ENCODE data around the gene ALK.

Gene ALK

GRCh38 chr2:29375843-29376242, 545.5 kb downstream of the ALK start:
- Histone ChIP-seq H3K4me1 (ENCODE audit: control insufficient read depth, insufficient read depth, low read length) (peaks cover 4% of the 10 kb centered on the region), H3K9me3 (ENCODE audit: control insufficient read depth, insufficient read depth, low read length) (no peaks in the 10 kb centered on the region), H3K9ac (ENCODE audit: low read depth, low read length) (no peak overlapping the region), H3K36me3 (ENCODE audit: control insufficient read depth, insufficient read depth, low read length) (no peaks in the 10 kb centered on the region), H3K4me3 (ENCODE audit: low read depth, low read length) (no peak overlapping the region), H3K27me3 (ENCODE audit: control insufficient read depth, insufficient read depth, low read length) (no peaks in the 10 kb centered on the region)

- Histone ChIP-seq H3K9ac (ENCODE audit: low read depth, low read length) (no peak overlapping the region), H3K36me3 (ENCODE audit: control insufficient read depth, insufficient read depth, low read length) (no peaks in the 10 kb centered on the region), H3K27me3 (ENCODE audit: control insufficient read depth, insufficient read depth, low read length) (no peaks in the 10 kb centered on the region), H3K9me3 (ENCODE audit: control insufficient read depth, insufficient read depth, low read length) (no peaks in the 10 kb centered on the region), H3K4me3 (ENCODE audit: low read depth, low read length) (no peak overlapping the region), H3K4me1 (ENCODE audit: control insufficient read depth, insufficient read depth, low read length) (peaks cover 4% of the 10 kb centered on the region)
Measured at GRCh38 chr2:29374823-29375222, 546.6 kb downstream of the ALK start.

- no peaks in the 10 kb centered on the region for H3K36me3 ChIP-seq (ENCODE audit: control insufficient read depth, insufficient read depth, low read length)
- H3K4me1 ChIP-seq (ENCODE audit: control insufficient read depth, insufficient read depth, low read length): peaks cover 4% of the 10 kb centered on the region
- H3K9me3 ChIP-seq (ENCODE audit: control insufficient read depth, insufficient read depth, low read length): no peaks in the 10 kb centered on the region
- H3K4me3 ChIP-seq (ENCODE audit: low read depth, low read length): no peak overlapping the region
- H3K27me3 ChIP-seq (ENCODE audit: control insufficient read depth, insufficient read depth, low read length): no peaks in the 10 kb centered on the region
- H3K9ac ChIP-seq (ENCODE audit: low read depth, low read length): no peak overlapping the region
Measured at GRCh38 chr2:29373870-29374269, 547.5 kb downstream of the ALK start.

- H3K27me3 ChIP-seq (ENCODE audit: control insufficient read depth, insufficient read depth, low read length): no peaks in the 10 kb centered on the region
- H3K9ac ChIP-seq (ENCODE audit: low read depth, low read length): no peak overlapping the region
- peaks cover 4% of the 10 kb centered on the region for H3K4me1 ChIP-seq (ENCODE audit: control insufficient read depth, insufficient read depth, low read length)
- no peaks in the 10 kb centered on the region for H3K36me3 ChIP-seq (ENCODE audit: control insufficient read depth, insufficient read depth, low read length)
- no peaks in the 10 kb centered on the region for H3K9me3 ChIP-seq (ENCODE audit: control insufficient read depth, insufficient read depth, low read length)
- H3K4me3 ChIP-seq (ENCODE audit: low read depth, low read length): no peak overlapping the region
Measured at GRCh38 chr2:29372185-29372584, 549.2 kb downstream of the ALK start.

GRCh38 chr2:29370581-29371125, 550.7 kb downstream of the ALK start:
- no peaks in the 10 kb centered on the region for H3K27me3 ChIP-seq (ENCODE audit: control insufficient read depth, insufficient read depth, low read length)
- peaks cover 4% of the 10 kb centered on the region for H3K4me1 ChIP-seq (ENCODE audit: control insufficient read depth, insufficient read depth, low read length)
- no peaks in the 10 kb centered on the region for H3K36me3 ChIP-seq (ENCODE audit: control insufficient read depth, insufficient read depth, low read length)
- no peaks in the 10 kb centered on the region for H3K9me3 ChIP-seq (ENCODE audit: control insufficient read depth, insufficient read depth, low read length)
- H3K9ac ChIP-seq (ENCODE audit: low read depth, low read length): no peak overlapping the region
- H3K4me3 ChIP-seq (ENCODE audit: low read depth, low read length): no peak overlapping the region

GRCh38 chr2:29370173-29370572, 551.2 kb downstream of the ALK start:
- H3K9me3 ChIP-seq (ENCODE audit: control insufficient read depth, insufficient read depth, low read length): no peaks in the 10 kb centered on the region
- H3K9ac ChIP-seq (ENCODE audit: low read depth, low read length): no peak overlapping the region
- peaks cover 4% of the 10 kb centered on the region for H3K4me1 ChIP-seq (ENCODE audit: control insufficient read depth, insufficient read depth, low read length)
- H3K4me3 ChIP-seq (ENCODE audit: low read depth, low read length): no peak overlapping the region
- no peaks in the 10 kb centered on the region for H3K27me3 ChIP-seq (ENCODE audit: control insufficient read depth, insufficient read depth, low read length)
- no peaks in the 10 kb centered on the region for H3K36me3 ChIP-seq (ENCODE audit: control insufficient read depth, insufficient read depth, low read length)

- H3K4me1 ChIP-seq (ENCODE audit: control insufficient read depth, insufficient read depth, low read length): no peaks in the 10 kb centered on the region
- H3K9ac ChIP-seq (ENCODE audit: low read depth, low read length): no peak overlapping the region
- H3K9me3 ChIP-seq (ENCODE audit: control insufficient read depth, insufficient read depth, low read length): no peaks in the 10 kb centered on the region
- no peaks in the 10 kb centered on the region for H3K36me3 ChIP-seq (ENCODE audit: control insufficient read depth, insufficient read depth, low read length)
- no peaks in the 10 kb centered on the region for H3K27me3 ChIP-seq (ENCODE audit: control insufficient read depth, insufficient read depth, low read length)
- no peak overlapping the region for H3K4me3 ChIP-seq (ENCODE audit: low read depth, low read length)
Measured at GRCh38 chr2:29368659-29369040, 552.7 kb downstream of the ALK start.

GRCh38 chr2:29367986-29368658, 553.3 kb downstream of the ALK start:
- H3K27me3 ChIP-seq (ENCODE audit: control insufficient read depth, insufficient read depth, low read length): no peaks in the 10 kb centered on the region
- H3K9ac ChIP-seq (ENCODE audit: low read depth, low read length): no peak overlapping the region
- no peak overlapping the region for H3K4me3 ChIP-seq (ENCODE audit: low read depth, low read length)
- H3K9me3 ChIP-seq (ENCODE audit: control insufficient read depth, insufficient read depth, low read length): no peaks in the 10 kb centered on the region
- no peaks in the 10 kb centered on the region for H3K36me3 ChIP-seq (ENCODE audit: control insufficient read depth, insufficient read depth, low read length)
- H3K4me1 ChIP-seq (ENCODE audit: control insufficient read depth, insufficient read depth, low read length): no peaks in the 10 kb centered on the region

- Histone ChIP-seq H3K4me1 (ENCODE audit: control insufficient read depth, insufficient read depth, low read length) (no peaks in the 10 kb centered on the region), H3K9me3 (ENCODE audit: control insufficient read depth, insufficient read depth, low read length) (no peaks in the 10 kb centered on the region), H3K4me3 (ENCODE audit: low read depth, low read length) (no peak overlapping the region), H3K27me3 (ENCODE audit: control insufficient read depth, insufficient read depth, low read length) (no peaks in the 10 kb centered on the region), H3K36me3 (ENCODE audit: control insufficient read depth, insufficient read depth, low read length) (no peaks in the 10 kb centered on the region), H3K9ac (ENCODE audit: low read depth, low read length) (no peak overlapping the region)
Measured at GRCh38 chr2:29363111-29363510, 558.3 kb downstream of the ALK start.

- Histone ChIP-seq H3K9me3 (ENCODE audit: control insufficient read depth, insufficient read depth, low read length) (no peaks in the 10 kb centered on the region), H3K4me3 (ENCODE audit: low read depth, low read length) (no peak overlapping the region), H3K27me3 (ENCODE audit: control insufficient read depth, insufficient read depth, low read length) (no peaks in the 10 kb centered on the region), H3K36me3 (ENCODE audit: control insufficient read depth, insufficient read depth, low read length) (no peaks in the 10 kb centered on the region), H3K4me1 (ENCODE audit: control insufficient read depth, insufficient read depth, low read length) (no peaks in the 10 kb centered on the region), H3K9ac (ENCODE audit: low read depth, low read length) (no peak overlapping the region)
Measured at GRCh38 chr2:29361231-29361630, 560.2 kb downstream of the ALK start.

- Histone ChIP-seq H3K9me3 (ENCODE audit: control insufficient read depth, insufficient read depth, low read length) (no peaks in the 10 kb centered on the region), H3K36me3 (ENCODE audit: control insufficient read depth, insufficient read depth, low read length) (no peaks in the 10 kb centered on the region), H3K27me3 (ENCODE audit: control insufficient read depth, insufficient read depth, low read length) (no peaks in the 10 kb centered on the region), H3K4me3 (ENCODE audit: low read depth, low read length) (no peak overlapping the region), H3K4me1 (ENCODE audit: control insufficient read depth, insufficient read depth, low read length) (no peaks in the 10 kb centered on the region), H3K9ac (ENCODE audit: low read depth, low read length) (no peak overlapping the region)
Measured at GRCh38 chr2:29360016-29360784, 561.2 kb downstream of the ALK start.

- Histone ChIP-seq H3K9ac (ENCODE audit: low read depth, low read length) (no peak overlapping the region), H3K27me3 (ENCODE audit: control insufficient read depth, insufficient read depth, low read length) (no peaks in the 10 kb centered on the region), H3K4me3 (ENCODE audit: low read depth, low read length) (no peak overlapping the region), H3K4me1 (ENCODE audit: control insufficient read depth, insufficient read depth, low read length) (no peaks in the 10 kb centered on the region), H3K9me3 (ENCODE audit: control insufficient read depth, insufficient read depth, low read length) (no peaks in the 10 kb centered on the region), H3K36me3 (ENCODE audit: control insufficient read depth, insufficient read depth, low read length) (no peaks in the 10 kb centered on the region)
Measured at GRCh38 chr2:29353403-29353991, 567.9 kb downstream of the ALK start.

Data from iPS-15b (cell line).